ENCODE data around the gene LCORL.
"Not testable (repeated sequence)": the region's sequence is repeated elsewhere in the genome, so short reads cannot be mapped to it uniquely, and the experiment has no call there.

Gene LCORL

DNA sequence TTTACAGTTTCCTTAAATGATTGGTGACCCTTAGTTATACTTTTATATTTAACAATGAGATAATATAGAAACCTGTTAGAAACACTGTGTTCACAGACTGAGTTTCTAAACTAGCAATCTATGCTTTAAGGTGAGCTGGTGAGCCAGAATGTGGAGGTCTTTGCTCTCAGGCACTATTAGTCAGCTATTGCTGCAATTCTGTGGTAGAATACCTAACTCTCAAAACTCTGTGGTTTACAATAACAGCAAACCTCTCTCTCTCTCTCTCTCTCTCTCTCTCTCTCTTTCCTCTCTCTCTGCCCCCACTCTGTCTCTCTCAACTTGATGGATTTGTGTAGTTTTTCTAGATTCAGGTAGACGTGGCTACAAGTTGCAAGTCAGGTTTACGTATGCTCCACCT lies 17.6 kb upstream of the LCORL start:
- no peak overlapping the region for H3K4me3 ChIP-seq (ENCODE audit: low read depth, low read length)
- TF ChIP-seq, protein P1, sequence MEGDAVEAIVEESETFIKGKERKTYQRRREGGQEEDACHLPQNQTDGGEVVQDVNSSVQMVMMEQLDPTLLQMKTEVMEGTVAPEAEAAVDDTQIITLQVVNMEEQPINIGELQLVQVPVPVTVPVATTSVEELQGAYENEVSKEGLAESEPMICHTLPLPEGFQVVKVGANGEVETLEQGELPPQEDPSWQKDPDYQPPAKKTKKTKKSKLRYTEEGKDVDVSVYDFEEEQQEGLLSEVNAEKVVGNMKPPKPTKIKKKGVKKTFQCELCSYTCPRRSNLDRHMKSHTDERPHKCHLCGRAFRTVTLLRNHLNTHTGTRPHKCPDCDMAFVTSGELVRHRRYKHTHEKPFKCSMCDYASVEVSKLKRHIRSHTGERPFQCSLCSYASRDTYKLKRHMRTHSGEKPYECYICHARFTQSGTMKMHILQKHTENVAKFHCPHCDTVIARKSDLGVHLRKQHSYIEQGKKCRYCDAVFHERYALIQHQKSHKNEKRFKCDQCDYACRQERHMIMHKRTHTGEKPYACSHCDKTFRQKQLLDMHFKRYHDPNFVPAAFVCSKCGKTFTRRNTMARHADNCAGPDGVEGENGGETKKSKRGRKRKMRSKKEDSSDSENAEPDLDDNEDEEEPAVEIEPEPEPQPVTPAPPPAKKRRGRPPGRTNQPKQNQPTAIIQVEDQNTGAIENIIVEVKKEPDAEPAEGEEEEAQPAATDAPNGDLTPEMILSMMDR (IDR thresholded peaks at IDR 0.05; ENCODE audit: low read depth, low read length, missing control alignments), result no peak
- no peak for DNase-seq (ENCODE audit: low read depth)

DNA sequence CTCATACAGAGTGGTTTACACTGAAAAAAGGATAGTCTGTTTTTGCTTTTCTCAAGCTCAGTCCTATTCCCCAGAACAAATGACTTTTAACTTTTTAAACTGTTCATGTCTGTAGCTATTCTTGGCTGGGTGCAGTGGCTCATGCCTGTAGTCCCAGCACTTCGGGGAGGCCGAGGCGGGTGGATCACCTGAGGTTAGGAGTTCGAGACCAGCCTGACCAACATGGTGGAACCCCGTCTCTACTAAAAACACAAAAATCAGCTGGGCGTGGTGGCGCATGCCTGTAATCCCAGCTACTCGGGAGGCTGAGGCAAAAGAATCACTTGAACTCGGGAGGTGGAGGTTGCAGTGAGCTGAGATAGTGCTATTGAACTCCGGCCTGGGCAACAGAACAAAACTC lies 14.8 kb upstream of the LCORL start:
- not testable (repeated sequence) for H3K4me3 ChIP-seq (ENCODE audit: low read depth, low read length); DNase-seq (ENCODE audit: low read depth)

DNA sequence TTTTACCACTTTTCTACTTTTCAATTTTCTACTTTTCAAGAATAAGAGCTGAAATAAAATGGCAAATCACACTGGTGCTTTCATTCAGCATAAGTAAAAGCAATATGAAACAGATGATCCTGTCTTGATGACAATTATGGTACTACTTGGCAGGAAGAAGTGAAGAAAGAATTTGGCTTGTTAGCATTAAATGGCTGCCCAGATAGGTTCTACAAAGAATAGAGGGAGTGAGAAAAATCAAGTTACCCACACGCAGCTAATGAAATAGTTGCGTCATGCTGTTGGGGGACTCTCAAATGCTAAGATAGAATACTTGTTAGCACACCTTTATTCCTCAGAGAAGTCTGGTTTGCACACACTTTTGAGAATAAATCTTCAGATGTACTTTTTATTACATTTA lies 12.5 kb upstream of the LCORL start:
- H3K4me3 ChIP-seq (ENCODE audit: low read depth, low read length), result no peak overlapping the region
- no peak for DNase-seq (ENCODE audit: low read depth)
- TF ChIP-seq, protein P1 (IDR thresholded peaks at IDR 0.05; ENCODE audit: low read depth, low read length, missing control alignments), result no peak

DNA sequence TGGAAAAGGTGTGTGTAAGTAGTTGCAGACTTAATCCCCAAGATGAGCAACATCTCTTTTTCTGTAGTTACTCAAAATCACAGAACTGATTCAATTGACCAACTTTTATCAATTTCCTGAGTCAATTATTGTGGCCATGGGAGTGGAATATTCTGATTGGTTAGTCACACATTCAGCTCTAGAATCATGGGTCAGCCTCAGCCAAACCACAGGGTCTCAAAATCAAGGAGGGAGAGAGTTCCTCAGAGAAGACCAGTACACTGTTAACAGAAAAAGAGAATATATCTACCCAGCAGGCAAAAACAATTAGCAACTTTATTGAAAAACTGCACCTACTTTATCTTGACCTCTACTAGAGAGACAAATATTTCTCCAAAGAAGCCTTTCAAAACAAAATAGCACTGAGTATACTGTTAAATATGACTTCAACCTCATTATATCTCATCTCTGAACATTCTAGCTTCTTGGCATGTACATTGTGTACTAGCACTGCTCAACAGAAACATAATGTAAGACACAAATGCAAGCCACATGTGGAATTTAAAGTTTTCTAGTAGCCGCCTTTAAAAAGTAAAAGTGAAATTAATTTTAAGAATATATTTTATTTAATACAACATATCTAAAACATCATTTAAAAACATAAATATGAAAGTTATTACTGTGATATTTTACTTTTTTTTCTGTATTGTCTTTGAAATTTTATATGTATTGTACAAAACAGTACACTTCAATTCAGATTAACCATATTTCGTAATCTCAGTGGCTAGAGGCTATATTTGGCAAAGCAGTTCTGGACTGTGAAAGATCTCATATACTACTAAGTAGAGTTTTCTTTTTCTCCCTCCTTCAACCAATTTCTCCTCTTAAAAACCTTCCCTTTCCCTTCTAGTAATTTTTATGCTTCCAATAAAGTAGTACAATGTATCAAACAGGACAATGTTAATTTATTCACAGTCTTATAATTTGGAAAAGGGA lies 11.8 kb upstream of the LCORL start:
- TF ChIP-seq, protein P1 (IDR thresholded peaks at IDR 0.05; ENCODE audit: low read depth, low read length, missing control alignments), result no peak
- no peak for DNase-seq (ENCODE audit: low read depth)
- H3K4me3 ChIP-seq (ENCODE audit: low read depth, low read length), result no peak overlapping the region

DNA sequence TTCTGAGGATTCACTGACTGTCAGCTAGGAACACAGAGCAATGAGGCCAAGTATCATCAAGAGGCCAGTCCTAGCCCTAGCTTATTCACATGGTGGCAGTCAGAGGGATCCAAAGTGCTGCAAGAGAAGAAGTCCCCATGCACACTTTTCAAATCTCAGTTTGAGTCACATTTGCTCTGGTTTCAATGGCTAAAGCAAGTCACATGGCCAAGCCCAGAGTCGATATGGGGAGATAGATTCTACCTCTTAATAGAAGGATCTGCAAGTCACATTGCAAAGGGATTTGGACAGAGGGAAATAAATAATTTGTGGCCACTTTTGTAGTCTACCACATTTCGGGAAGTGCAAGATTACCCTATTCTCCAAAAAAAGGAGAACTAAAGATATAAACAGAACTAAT lies 3.7 kb upstream of the LCORL start:
- H3K4me3 ChIP-seq (ENCODE audit: low read depth, low read length), result no peak overlapping the region
- DNase-seq (ENCODE audit: low read depth), result no peak
- TF ChIP-seq, protein P1 (IDR thresholded peaks at IDR 0.05; ENCODE audit: low read depth, low read length, missing control alignments), result no peak

DNA sequence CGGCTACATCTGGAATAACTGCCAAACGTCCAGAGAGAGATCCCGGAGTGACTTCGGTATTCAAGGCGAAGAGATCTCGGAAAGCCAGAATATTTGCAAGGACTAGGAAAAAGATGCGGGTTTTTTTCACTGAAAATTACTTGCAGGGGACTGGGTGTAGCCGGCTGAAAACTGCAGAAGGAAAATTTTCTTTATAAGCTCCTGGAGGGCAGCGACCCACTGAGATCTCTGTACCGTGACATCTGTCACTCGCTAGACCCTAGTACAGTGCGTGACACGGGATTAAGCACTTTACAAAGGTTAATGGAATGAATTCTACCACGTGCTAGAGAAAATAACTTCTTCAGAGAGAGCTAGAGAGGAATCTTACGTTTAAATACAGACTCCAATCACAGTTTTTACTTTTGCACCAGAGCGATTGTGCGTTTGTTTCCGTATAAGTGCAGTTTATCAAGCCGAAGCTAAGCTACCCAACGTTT lies 1.1 kb upstream of the LCORL start:
- DNase-seq (ENCODE audit: low read depth), result no peak
- H3K4me3 ChIP-seq (ENCODE audit: low read depth, low read length), result peak overlapping the region; percentile 97
- TF ChIP-seq, protein P1 (IDR thresholded peaks at IDR 0.05; ENCODE audit: low read depth, low read length, missing control alignments), result no peak

DNA sequence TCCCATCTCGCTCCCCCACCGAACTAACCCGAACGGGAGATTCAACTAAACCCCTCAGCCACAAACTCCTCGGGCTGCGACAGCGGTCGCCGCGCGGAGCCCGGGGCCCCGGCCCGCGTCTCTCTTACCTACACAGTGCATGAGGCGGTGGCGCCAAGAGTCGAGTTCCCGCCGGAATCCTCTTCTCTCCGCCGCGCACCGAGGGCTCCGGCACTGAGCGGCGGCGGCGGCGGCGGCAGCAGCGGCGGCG lies 160 bp downstream of the LCORL start:
- H3K4me3 ChIP-seq (ENCODE audit: low read depth, low read length), result peak overlapping the region; percentile 97
- no peak for DNase-seq (ENCODE audit: low read depth)
- TF ChIP-seq, protein P1 (IDR thresholded peaks at IDR 0.05; ENCODE audit: low read depth, low read length, missing control alignments), result no peak

Data from GM12864 (cell line).